HG02623 (cell line): ENCODE data around the gene SSBP2.
"Not testable (repeated sequence)": the region's sequence is repeated elsewhere in the genome, so short reads cannot be mapped to it uniquely, and the experiment has no call there.

Source experiments
- ATAC-seq: cut with Tn5 transposase; IDR thresholded peaks from one replicate; pipeline ENCODE4 v1.9.1; 2021; ENCODE audit warnings: moderate library complexity; ENCODE audit not compliant: unreplicated experiment

SSBP2 gene

GRCh38 chr5:81605299-81605698 lies 145.6 kb downstream of the SSBP2 start:
- ATAC-seq = no peak

GRCh38 chr5:81604193-81604592 lies 146.7 kb downstream of the SSBP2 start:
- ATAC-seq = no peak

GRCh38 chr5:81601919-81602318 lies 149.0 kb downstream of the SSBP2 start:
- ATAC-seq = no peak

- not testable (repeated sequence) for ATAC-seq
Measured at GRCh38 chr5:81592085-81592484, 158.8 kb downstream of the SSBP2 start.

- no peak for ATAC-seq
Measured at GRCh38 chr5:81590498-81591384, 160.2 kb downstream of the SSBP2 start.

- no peak for ATAC-seq
Measured at GRCh38 chr5:81579262-81579924, 171.5 kb downstream of the SSBP2 start.

GRCh38 chr5:81577091-81577490 lies 173.8 kb downstream of the SSBP2 start:
- ATAC-seq = no peak

GRCh38 chr5:81575924-81576323 lies 175.0 kb downstream of the SSBP2 start:
- no peak for ATAC-seq

- no peak for ATAC-seq
Measured at GRCh38 chr5:81572201-81572600, 178.7 kb downstream of the SSBP2 start.

- ATAC-seq = no peak
Measured at GRCh38 chr5:81558188-81558587, 192.7 kb downstream of the SSBP2 start.

GRCh38 chr5:81556809-81557208 lies 194.1 kb downstream of the SSBP2 start:
- no peak for ATAC-seq

- ATAC-seq = no peak
Measured at GRCh38 chr5:81555865-81556264, 195.0 kb downstream of the SSBP2 start.

- ATAC-seq = no peak
Measured at GRCh38 chr5:81554647-81555046, 196.2 kb downstream of the SSBP2 start.

GRCh38 chr5:81553567-81554212 lies 197.2 kb downstream of the SSBP2 start:
- no peak for ATAC-seq

GRCh38 chr5:81552852-81553566 lies 197.9 kb downstream of the SSBP2 start:
- no peak for ATAC-seq

- no peak for ATAC-seq
Measured at GRCh38 chr5:81549123-81549522, 201.8 kb downstream of the SSBP2 start.

GRCh38 chr5:81547001-81547400 lies 203.9 kb downstream of the SSBP2 start:
- no peak for ATAC-seq

- ATAC-seq = no peak
Measured at GRCh38 chr5:81545911-81546310, 205.0 kb downstream of the SSBP2 start.

- ATAC-seq = no peak
Measured at GRCh38 chr5:81544351-81545018, 206.4 kb downstream of the SSBP2 start.

GRCh38 chr5:81542242-81542641 lies 208.7 kb downstream of the SSBP2 start:
- ATAC-seq = no peak
